Measurements from ENCODE around the gene C12orf60. TPM values are rescaled to one million over a fixed set of nuclear protein-coding genes. Genes with fewer than 3 reads are reported as not detected.

C12orf60 gene
- total RNA-seq, 1 experiment from 2014 or later: 1.8 TPM

DNA sequence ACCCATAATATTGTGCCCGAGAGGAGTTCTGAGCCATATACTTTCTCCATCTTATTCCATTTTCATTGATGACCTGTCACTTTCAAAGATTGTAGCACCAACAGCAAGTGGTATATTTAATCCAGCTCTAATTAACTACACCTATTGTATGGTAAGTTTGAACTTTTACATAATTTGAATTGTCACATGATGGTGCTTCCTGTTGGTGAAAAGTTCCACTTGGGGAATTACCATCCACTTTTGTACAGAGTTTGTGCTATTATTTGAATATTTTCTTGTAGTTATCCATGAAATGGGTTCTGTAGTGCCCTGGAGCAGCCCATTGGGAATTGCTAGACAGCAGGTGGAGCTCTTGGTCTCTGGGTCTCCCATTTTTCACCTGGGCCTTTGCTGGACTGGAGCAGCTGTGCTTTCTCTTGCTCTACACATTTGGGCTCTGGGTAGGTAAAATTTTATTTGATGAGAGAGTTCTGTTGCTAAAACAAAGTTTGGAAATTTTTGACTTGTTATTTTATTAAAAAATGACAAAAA lies 7.5 kb downstream of the C12orf60 start:
- H3K27ac Mint-ChIP-seq: no peak overlapping the region
- H3K36me3 Mint-ChIP-seq: no peaks in the 10 kb centered on the region
- H3K9me3 Mint-ChIP-seq: no peaks in the 10 kb centered on the region
- TF ChIP-seq PRRX2 (CRISPR knock-in tag; IDR thresholded peaks at IDR 0.05): no peak
- TF ChIP-seq, protein P1, sequence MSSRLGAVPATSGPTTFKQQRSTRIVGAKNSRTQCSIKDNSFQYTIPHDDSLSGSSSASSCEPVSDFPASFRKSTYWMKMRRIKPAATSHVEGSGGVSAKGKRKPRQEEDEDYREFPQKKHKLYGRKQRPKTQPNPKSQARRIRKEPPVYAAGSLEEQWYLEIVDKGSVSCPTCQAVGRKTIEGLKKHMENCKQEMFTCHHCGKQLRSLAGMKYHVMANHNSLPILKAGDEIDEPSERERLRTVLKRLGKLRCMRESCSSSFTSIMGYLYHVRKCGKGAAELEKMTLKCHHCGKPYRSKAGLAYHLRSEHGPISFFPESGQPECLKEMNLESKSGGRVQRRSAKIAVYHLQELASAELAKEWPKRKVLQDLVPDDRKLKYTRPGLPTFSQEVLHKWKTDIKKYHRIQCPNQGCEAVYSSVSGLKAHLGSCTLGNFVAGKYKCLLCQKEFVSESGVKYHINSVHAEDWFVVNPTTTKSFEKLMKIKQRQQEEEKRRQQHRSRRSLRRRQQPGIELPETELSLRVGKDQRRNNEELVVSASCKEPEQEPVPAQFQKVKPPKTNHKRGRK (CRISPR knock-in tag; IDR thresholded peaks at IDR 0.05; ENCODE audit: borderline replicate concordance): no peak
- TF ChIP-seq RORB (CRISPR knock-in tag; IDR thresholded peaks at IDR 0.05): no peak
- no peak for TF ChIP-seq IRF2 (CRISPR knock-in tag; IDR thresholded peaks at IDR 0.05; ENCODE audit: borderline replicate concordance, low read depth)
- TF ChIP-seq MXD4 (CRISPR knock-in tag; IDR thresholded peaks at IDR 0.05; ENCODE audit: borderline replicate concordance): no peak
- TF ChIP-seq ESRRA (CRISPR knock-in tag; IDR thresholded peaks at IDR 0.05; ENCODE audit: borderline replicate concordance): no peak
- TF ChIP-seq JAZF1 (CRISPR knock-in tag; IDR thresholded peaks at IDR 0.05): no peak
- TF ChIP-seq, protein P2, sequence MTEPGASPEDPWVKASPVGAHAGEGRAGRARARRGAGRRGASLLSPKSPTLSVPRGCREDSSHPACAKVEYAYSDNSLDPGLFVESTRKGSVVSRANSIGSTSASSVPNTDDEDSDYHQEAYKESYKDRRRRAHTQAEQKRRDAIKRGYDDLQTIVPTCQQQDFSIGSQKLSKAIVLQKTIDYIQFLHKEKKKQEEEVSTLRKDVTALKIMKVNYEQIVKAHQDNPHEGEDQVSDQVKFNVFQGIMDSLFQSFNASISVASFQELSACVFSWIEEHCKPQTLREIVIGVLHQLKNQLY (CRISPR knock-in tag; IDR thresholded peaks at IDR 0.05): no peak
- TF ChIP-seq NR1H2 (CRISPR knock-in tag; IDR thresholded peaks at IDR 0.05): no peak
- no peak for TF ChIP-seq TEAD1 (CRISPR knock-in tag; IDR thresholded peaks at IDR 0.05)
- no peak for TF ChIP-seq ETV6 (CRISPR knock-in tag; IDR thresholded peaks at IDR 0.05)
- POLR2A ChIA-PET: interaction anchor here (1.0 kb wide), 1 partner anchor 8 kb away, joined by 4 read pairs; the partner anchor contains the start of gene WBP11
- DNase-seq (ENCODE audit: low spot score): peak; percentile 49
- H3K4me1 Mint-ChIP-seq: no peaks in the 10 kb centered on the region
- no peaks in the 10 kb centered on the region for H3K27me3 Mint-ChIP-seq (ENCODE audit: low read depth)
- ATAC-seq: peak; percentile 96
- H3K4me3 Mint-ChIP-seq: no peak overlapping the region
- CTCF ChIA-PET: interaction anchor here (0.6 to 3.4 kb wide), 15 partner anchors 11 to 531 kb away, joined by 3 to 44 read pairs (median 5); partner anchors contain the start of gene RERG

DNA sequence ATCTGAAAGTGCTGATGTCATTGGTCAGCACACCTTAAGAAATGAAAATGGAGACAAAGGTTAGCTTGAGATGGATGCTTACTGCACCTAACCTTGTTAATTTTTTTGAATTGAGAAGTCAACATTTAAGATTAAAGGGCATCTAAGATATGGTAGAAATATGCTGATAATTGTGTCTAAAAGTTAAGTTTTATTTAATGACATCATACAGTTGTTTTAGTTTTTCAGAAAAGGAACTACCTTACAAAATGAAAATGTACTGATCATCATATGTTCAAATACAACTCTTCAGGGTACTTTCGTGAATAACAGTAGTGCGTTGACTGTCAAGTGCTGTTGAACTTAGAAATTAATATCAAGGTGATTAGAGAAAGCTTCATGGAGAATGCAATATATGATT lies 8.0 kb downstream of the C12orf60 start:
- Mint-ChIP-seq H3K4me1 (no peaks in the 10 kb centered on the region), H3K27ac (no peak overlapping the region), H3K9me3 (no peaks in the 10 kb centered on the region), H3K36me3 (no peaks in the 10 kb centered on the region), H3K4me3 (no peak overlapping the region), H3K27me3 (ENCODE audit: low read depth) (no peaks in the 10 kb centered on the region)
- DNase-seq (ENCODE audit: low spot score) (no peak), ATAC-seq (no peak)
- TF ChIP-seq, protein P3, sequence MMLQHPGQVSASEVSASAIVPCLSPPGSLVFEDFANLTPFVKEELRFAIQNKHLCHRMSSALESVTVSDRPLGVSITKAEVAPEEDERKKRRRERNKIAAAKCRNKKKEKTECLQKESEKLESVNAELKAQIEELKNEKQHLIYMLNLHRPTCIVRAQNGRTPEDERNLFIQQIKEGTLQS (CRISPR knock-in tag; conservative IDR thresholded peaks at IDR 0.05): no peak
- TF ChIP-seq, protein P4, sequence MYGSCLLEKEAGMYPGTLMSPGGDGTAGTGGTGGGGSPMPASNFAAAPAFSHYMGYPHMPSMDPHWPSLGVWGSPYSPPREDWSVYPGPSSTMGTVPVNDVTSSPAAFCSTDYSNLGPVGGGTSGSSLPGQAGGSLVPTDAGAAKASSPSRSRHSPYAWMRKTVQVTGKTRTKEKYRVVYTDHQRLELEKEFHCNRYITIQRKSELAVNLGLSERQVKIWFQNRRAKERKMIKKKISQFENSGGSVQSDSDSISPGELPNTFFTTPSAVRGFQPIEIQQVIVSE (CRISPR knock-in tag; IDR thresholded peaks at IDR 0.05; ENCODE audit: borderline replicate concordance): no peak
- no peak for TF ChIP-seq GABPB1 (CRISPR knock-in tag; IDR thresholded peaks at IDR 0.05)
- no peak for TF ChIP-seq ZNF396 (CRISPR knock-in tag; IDR thresholded peaks at IDR 0.05; ENCODE audit: borderline replicate concordance)
- TF ChIP-seq, protein P5, sequence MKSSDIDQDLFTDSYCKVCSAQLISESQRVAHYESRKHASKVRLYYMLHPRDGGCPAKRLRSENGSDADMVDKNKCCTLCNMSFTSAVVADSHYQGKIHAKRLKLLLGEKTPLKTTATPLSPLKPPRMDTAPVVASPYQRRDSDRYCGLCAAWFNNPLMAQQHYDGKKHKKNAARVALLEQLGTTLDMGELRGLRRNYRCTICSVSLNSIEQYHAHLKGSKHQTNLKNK (CRISPR knock-in tag; IDR thresholded peaks at IDR 0.05): no peak
- TF ChIP-seq, protein P6, sequence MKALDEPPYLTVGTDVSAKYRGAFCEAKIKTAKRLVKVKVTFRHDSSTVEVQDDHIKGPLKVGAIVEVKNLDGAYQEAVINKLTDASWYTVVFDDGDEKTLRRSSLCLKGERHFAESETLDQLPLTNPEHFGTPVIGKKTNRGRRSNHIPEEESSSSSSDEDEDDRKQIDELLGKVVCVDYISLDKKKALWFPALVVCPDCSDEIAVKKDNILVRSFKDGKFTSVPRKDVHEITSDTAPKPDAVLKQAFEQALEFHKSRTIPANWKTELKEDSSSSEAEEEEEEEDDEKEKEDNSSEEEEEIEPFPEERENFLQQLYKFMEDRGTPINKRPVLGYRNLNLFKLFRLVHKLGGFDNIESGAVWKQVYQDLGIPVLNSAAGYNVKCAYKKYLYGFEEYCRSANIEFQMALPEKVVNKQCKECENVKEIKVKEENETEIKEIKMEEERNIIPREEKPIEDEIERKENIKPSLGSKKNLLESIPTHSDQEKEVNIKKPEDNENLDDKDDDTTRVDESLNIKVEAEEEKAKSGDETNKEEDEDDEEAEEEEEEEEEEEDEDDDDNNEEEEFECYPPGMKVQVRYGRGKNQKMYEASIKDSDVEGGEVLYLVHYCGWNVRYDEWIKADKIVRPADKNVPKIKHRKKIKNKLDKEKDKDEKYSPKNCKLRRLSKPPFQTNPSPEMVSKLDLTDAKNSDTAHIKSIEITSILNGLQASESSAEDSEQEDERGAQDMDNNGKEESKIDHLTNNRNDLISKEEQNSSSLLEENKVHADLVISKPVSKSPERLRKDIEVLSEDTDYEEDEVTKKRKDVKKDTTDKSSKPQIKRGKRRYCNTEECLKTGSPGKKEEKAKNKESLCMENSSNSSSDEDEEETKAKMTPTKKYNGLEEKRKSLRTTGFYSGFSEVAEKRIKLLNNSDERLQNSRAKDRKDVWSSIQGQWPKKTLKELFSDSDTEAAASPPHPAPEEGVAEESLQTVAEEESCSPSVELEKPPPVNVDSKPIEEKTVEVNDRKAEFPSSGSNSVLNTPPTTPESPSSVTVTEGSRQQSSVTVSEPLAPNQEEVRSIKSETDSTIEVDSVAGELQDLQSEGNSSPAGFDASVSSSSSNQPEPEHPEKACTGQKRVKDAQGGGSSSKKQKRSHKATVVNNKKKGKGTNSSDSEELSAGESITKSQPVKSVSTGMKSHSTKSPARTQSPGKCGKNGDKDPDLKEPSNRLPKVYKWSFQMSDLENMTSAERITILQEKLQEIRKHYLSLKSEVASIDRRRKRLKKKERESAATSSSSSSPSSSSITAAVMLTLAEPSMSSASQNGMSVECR (CRISPR knock-in tag; IDR thresholded peaks at IDR 0.05; ENCODE audit: borderline replicate concordance): no peak
- TF ChIP-seq, protein P7, sequence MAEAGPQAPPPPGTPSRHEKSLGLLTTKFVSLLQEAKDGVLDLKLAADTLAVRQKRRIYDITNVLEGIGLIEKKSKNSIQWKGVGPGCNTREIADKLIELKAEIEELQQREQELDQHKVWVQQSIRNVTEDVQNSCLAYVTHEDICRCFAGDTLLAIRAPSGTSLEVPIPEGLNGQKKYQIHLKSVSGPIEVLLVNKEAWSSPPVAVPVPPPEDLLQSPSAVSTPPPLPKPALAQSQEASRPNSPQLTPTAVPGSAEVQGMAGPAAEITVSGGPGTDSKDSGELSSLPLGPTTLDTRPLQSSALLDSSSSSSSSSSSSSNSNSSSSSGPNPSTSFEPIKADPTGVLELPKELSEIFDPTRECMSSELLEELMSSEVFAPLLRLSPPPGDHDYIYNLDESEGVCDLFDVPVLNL (CRISPR knock-in tag; IDR thresholded peaks at IDR 0.05; ENCODE audit: borderline replicate concordance, low read depth): no peak
- TF ChIP-seq ZNF416 (CRISPR knock-in tag; IDR thresholded peaks at IDR 0.05): no peak
- TF ChIP-seq, protein P8, sequence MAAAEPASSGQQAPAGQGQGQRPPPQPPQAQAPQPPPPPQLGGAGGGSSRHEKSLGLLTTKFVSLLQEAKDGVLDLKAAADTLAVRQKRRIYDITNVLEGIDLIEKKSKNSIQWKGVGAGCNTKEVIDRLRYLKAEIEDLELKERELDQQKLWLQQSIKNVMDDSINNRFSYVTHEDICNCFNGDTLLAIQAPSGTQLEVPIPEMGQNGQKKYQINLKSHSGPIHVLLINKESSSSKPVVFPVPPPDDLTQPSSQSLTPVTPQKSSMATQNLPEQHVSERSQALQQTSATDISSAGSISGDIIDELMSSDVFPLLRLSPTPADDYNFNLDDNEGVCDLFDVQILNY (CRISPR knock-in tag; IDR thresholded peaks at IDR 0.05): no peak
- TF ChIP-seq RELA (CRISPR knock-in tag; IDR thresholded peaks at IDR 0.05; ENCODE audit: borderline replicate concordance): no peak
- no peak for TF ChIP-seq JAZF1 (CRISPR knock-in tag; IDR thresholded peaks at IDR 0.05)
- ChIA-PET POLR2A (interaction anchor here (1.0 kb wide), 1 partner anchor 9 kb away, joined by 4 read pairs; the partner anchor contains the start of gene WBP11), CTCF (interaction anchor here (1.0 to 3.4 kb wide), 14 partner anchors 10 to 410 kb away, joined by 3 to 44 read pairs (median 5); partner anchors contain the start of gene RERG)
